ENCODE results near the gene KIF26A.

Gene KIF26A

GRCh38 chr14:104164041-104164440, 25.7 kb downstream of the KIF26A start:
- no peak for TF ChIP-seq ZNF274 (IDR thresholded peaks at IDR 0.05; ENCODE audit: low read depth, low read length)
- H3K4me3 ChIP-seq (ENCODE audit: low read length) = no peak overlapping the region

- no peak overlapping the region for H3K4me3 ChIP-seq (ENCODE audit: low read length)
- no peak for TF ChIP-seq ZNF274 (IDR thresholded peaks at IDR 0.05; ENCODE audit: low read depth, low read length)
Observed at GRCh38 chr14:104164512-104164911, 26.1 kb downstream of the KIF26A start.

GRCh38 chr14:104166698-104167097, 28.3 kb downstream of the KIF26A start:
- no peak for TF ChIP-seq ZNF274 (IDR thresholded peaks at IDR 0.05; ENCODE audit: low read depth, low read length)

GRCh38 chr14:104168603-104169002, 30.2 kb downstream of the KIF26A start:
- TF ChIP-seq ZNF274 (IDR thresholded peaks at IDR 0.05; ENCODE audit: low read depth, low read length) = no peak
- no peak overlapping the region for H3K4me3 ChIP-seq (ENCODE audit: low read length)

More at GRCh38 chr14:104166698-104167097, 28.3 kb downstream of the KIF26A start:
- H3K4me3 ChIP-seq (ENCODE audit: low read length) = no peak overlapping the region

- TF ChIP-seq ZNF274 (IDR thresholded peaks at IDR 0.05; ENCODE audit: low read depth, low read length) = no peak
- no peak overlapping the region for H3K4me3 ChIP-seq (ENCODE audit: low read length)
Observed at GRCh38 chr14:104169005-104169698, 30.8 kb downstream of the KIF26A start.

GRCh38 chr14:104169699-104170479, 31.5 kb downstream of the KIF26A start:
- TF ChIP-seq ZNF274 (IDR thresholded peaks at IDR 0.05; ENCODE audit: low read depth, low read length) = no peak
- H3K4me3 ChIP-seq (ENCODE audit: low read length) = no peak overlapping the region

GRCh38 chr14:104171029-104171697, 32.8 kb downstream of the KIF26A start:
- no peak for TF ChIP-seq ZNF274 (IDR thresholded peaks at IDR 0.05; ENCODE audit: low read depth, low read length)
- H3K4me3 ChIP-seq (ENCODE audit: low read length) = no peak overlapping the region

- TF ChIP-seq ZNF274 (IDR thresholded peaks at IDR 0.05; ENCODE audit: low read depth, low read length) = no peak
- H3K4me3 ChIP-seq (ENCODE audit: low read length) = no peak overlapping the region
Observed at GRCh38 chr14:104171895-104172294, 33.5 kb downstream of the KIF26A start.

GRCh38 chr14:104172349-104172748, 34.0 kb downstream of the KIF26A start:
- no peak for TF ChIP-seq ZNF274 (IDR thresholded peaks at IDR 0.05; ENCODE audit: low read depth, low read length)
- no peak overlapping the region for H3K4me3 ChIP-seq (ENCODE audit: low read length)

GRCh38 chr14:104172880-104173279, 34.5 kb downstream of the KIF26A start:
- TF ChIP-seq ZNF274 (IDR thresholded peaks at IDR 0.05; ENCODE audit: low read depth, low read length) = no peak
- no peak overlapping the region for H3K4me3 ChIP-seq (ENCODE audit: low read length)

GRCh38 chr14:104174051-104174450, 35.7 kb downstream of the KIF26A start:
- no peak overlapping the region for H3K4me3 ChIP-seq (ENCODE audit: low read length)

GRCh38 chr14:104175041-104175440, 36.7 kb downstream of the KIF26A start:
- H3K4me3 ChIP-seq (ENCODE audit: low read length) = no peak overlapping the region
- no peak for TF ChIP-seq ZNF274 (IDR thresholded peaks at IDR 0.05; ENCODE audit: low read depth, low read length)

More at GRCh38 chr14:104174051-104174450, 35.7 kb downstream of the KIF26A start:
- no peak for TF ChIP-seq ZNF274 (IDR thresholded peaks at IDR 0.05; ENCODE audit: low read depth, low read length)

GRCh38 chr14:104175811-104176210, 37.4 kb downstream of the KIF26A start:
- H3K4me3 ChIP-seq (ENCODE audit: low read length) = no peak overlapping the region
- no peak for TF ChIP-seq ZNF274 (IDR thresholded peaks at IDR 0.05; ENCODE audit: low read depth, low read length)

GRCh38 chr14:104176611-104177010, 38.2 kb downstream of the KIF26A start:
- H3K4me3 ChIP-seq (ENCODE audit: low read length) = no peak overlapping the region
- TF ChIP-seq ZNF274 (IDR thresholded peaks at IDR 0.05; ENCODE audit: low read depth, low read length) = no peak

GRCh38 chr14:104177411-104177810, 39.0 kb downstream of the KIF26A start:
- TF ChIP-seq ZNF274 (IDR thresholded peaks at IDR 0.05; ENCODE audit: low read depth, low read length) = no peak
- H3K4me3 ChIP-seq (ENCODE audit: low read length) = no peak overlapping the region
